Measurements from ENCODE around the gene LPAR3.

GRCh38 chr1:84913555-84913892, 20.5 kb upstream of the LPAR3 start:
- TF ChIP-seq CTCF (IDR thresholded peaks at IDR 0.05; ENCODE audit: low read length) (no peak), EZH2 (optimal IDR thresholded peaks at IDR 0.05; ENCODE audit: low read depth, low read length) (no peak)

Data from MM.1S (cell line).